Measurements from ENCODE around the gene SNRPD2.
"Not testable (repeated sequence)": the region's sequence is repeated elsewhere in the genome, so short reads cannot be mapped to it uniquely, and the experiment has no call there.

The SNRPD2 gene

GRCh38 chr19:45691516-45692186, at the start of gene SNRPD2:
TSS of gene SNRPD2 (minus strand) at chr19:45691953. CDS start at chr19:45691888, 65 bp downstream.
- peak; percentile 92 for DNase-seq

- no peak for DNase-seq
These were observed 48.0 kb upstream of the SNRPD2 start for GRCh38 chr19:45739498-45740439.

GRCh38 chr19:45733160-45733810, 41.5 kb upstream of the SNRPD2 start, which contains the start of gene MEIOSIN:
TSS of gene MEIOSIN (plus strand) at chr19:45733439. CDS start at chr19:45735377, 1,938 bp downstream.
- DNase-seq, result no peak

- DNase-seq, result peak; percentile 99
These were observed 38.9 kb upstream of the SNRPD2 start, which contains the start of gene FBXO46 for GRCh38 chr19:45730368-45731288. TSS of gene FBXO46 (minus strand) at chr19:45730896. CDS start at chr19:45713495, 17,401 bp downstream.

- DNase-seq, result peak; percentile 7
These were observed 38.1 kb upstream of the SNRPD2 start for GRCh38 chr19:45729800-45730290.

- DNase-seq, result not testable (repeated sequence)
These were observed 36.9 kb upstream of the SNRPD2 start for GRCh38 chr19:45728683-45729082.

GRCh38 chr19:45720065-45720464, 28.3 kb upstream of the SNRPD2 start:
- not testable (repeated sequence) for DNase-seq

- no peak for DNase-seq
These were observed 26.4 kb upstream of the SNRPD2 start for GRCh38 chr19:45717983-45718650.

GRCh38 chr19:45717131-45717982, 25.6 kb upstream of the SNRPD2 start:
- DNase-seq, result peak; percentile 99

- peak; percentile 14 for DNase-seq
These were observed 24.8 kb upstream of the SNRPD2 start for GRCh38 chr19:45716359-45717130.

GRCh38 chr19:45715139-45715538, 23.4 kb upstream of the SNRPD2 start:
- DNase-seq, result no peak

GRCh38 chr19:45713141-45713540, 21.4 kb upstream of the SNRPD2 start:
- DNase-seq, result no peak

GRCh38 chr19:45712699-45713067, 20.9 kb upstream of the SNRPD2 start:
- DNase-seq, result no peak

- no peak for DNase-seq
These were observed 20.3 kb upstream of the SNRPD2 start for GRCh38 chr19:45711851-45712698.

GRCh38 chr19:45710356-45711130, 18.8 kb upstream of the SNRPD2 start:
- no peak for DNase-seq

- no peak for DNase-seq
These were observed 14.1 kb upstream of the SNRPD2 start for GRCh38 chr19:45705710-45706415.

GRCh38 chr19:45705115-45705514, 13.4 kb upstream of the SNRPD2 start:
- DNase-seq, result no peak
